Activated CD4-positive, alpha-beta T cell treated with anti-CD3 and anti-CD28 coated beads for 24 hours (primary cell): Measurements from ENCODE around the gene ST7.

Source experiments
- DNase-seq, 2 donors: peaks; one replicate each; pipeline ENCODE4 v3.0.0-alpha.2; 2020; ENCODE audit warnings: low read depth in 2 of 2

ST7 gene

GRCh38 chr7:117154721-117155120, 201.4 kb downstream of the ST7 start:
- DNase-seq, result no peak

DNA sequence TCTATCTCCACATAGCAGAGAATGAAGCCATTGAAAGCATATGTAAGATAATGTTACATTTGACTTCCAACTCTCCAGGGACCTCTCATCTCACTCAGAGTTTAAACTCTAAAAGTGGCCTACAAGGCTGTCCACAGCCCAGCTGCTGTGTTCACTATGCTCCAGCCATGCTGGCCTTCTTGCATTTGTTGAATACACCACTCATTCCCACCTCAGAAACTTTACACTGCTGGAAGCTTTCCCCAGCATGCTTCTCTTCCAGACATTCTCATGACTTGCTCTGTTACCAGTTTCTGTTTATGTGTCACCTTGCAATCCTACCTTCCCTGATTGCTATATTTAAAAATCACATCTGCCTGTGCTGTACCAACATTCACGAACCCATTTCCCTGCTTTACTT, 202.4 kb downstream of the ST7 start:
- no peak for DNase-seq

DNA sequence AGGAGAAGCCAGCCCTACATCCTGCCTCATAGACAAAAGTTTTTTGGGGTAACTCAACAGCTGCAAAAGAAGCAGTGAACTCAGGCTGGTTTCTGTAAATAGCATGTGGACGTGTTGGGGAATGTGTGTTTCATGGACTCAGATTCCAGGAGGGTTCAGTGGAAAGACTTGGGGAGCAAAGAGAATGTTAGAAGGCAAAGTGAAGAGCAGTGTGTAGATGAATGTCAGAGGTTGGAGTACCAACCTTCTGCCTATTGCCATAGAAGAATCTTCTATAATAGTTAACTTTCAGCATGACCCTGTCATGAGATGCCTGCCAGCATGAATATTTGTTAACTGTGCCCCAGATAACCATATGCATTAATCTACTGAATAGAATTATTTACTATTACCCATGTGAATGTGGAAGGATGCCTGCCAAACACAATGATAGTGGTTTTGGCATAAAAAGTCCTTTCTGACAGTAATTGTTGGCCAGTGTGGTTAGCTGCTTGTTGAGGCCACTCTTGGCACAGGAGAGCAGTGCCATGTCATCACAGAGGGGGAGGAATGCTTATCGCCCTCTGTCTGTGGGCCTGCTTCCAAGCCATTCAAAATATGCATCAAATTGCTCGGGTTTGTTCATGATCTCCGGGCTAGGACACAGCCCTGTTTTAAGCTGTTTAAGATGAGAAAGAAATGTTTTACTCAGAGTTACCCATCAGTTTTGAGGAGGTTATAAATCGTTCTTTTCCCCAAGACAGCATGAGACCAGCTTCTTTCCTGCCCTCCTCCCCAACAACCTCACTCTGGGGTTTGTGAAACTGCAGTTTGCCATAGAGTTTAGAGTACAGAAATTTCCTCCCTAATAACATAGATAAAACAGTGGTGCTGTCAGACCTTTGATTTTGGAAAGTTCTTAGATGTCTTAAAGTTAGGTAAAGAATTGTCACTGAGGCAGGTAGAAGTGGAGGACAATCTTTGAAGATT, 204.2 kb downstream of the ST7 start:
- DNase-seq, result no peak

GRCh38 chr7:117158941-117159697, 205.8 kb downstream of the ST7 start:
- no peak for DNase-seq

- no peak for DNase-seq
Observed at GRCh38 chr7:117163101-117163500, 209.8 kb downstream of the ST7 start.

DNA sequence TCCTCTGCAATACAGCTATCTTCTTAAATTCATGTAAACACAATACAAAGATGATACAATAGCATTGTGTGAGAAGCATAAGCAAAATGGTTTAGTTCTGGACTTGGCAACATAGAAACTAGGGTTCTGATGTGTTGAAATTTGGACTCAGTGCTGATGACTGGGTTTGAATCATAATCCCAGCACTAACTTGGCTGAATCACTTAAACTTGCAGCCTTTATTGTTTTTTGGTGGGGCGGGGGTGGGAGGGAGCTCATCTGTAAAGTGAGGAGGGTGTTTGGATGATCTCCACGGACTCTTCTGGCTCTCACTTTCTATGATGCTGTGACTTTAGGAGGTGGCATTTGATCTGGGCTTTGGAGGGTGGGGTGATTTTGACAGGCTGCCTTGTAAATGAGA, 211.3 kb downstream of the ST7 start:
- DNase-seq, result no peak

- DNase-seq, result no peak
Observed at GRCh38 chr7:117165656-117166055, 212.4 kb downstream of the ST7 start.

DNA sequence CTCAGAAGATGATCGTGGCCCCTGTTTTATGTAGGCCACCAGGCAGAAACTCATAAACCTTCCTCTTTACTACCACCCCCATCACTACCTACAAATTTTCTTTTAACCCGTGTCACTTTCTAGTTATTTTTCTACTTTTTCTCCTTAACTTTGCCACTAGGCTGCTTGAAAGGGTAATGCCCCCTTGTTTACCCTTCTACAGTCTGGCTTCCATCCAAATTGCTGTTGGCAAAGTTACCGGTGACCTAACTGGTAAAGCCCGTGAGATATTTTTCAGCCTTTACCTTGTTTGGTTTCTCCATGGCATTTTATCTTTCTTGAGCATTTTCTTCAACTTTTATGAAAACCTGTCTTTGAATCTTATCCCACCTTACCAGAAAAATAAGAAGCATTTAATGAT, 216.6 kb downstream of the ST7 start:
- DNase-seq, result no peak

- DNase-seq, result no peak
Observed at GRCh38 chr7:117171106-117171505, 217.8 kb downstream of the ST7 start.

- no peak for DNase-seq
Observed at GRCh38 chr7:117172283-117172682, 219.0 kb downstream of the ST7 start.

DNA sequence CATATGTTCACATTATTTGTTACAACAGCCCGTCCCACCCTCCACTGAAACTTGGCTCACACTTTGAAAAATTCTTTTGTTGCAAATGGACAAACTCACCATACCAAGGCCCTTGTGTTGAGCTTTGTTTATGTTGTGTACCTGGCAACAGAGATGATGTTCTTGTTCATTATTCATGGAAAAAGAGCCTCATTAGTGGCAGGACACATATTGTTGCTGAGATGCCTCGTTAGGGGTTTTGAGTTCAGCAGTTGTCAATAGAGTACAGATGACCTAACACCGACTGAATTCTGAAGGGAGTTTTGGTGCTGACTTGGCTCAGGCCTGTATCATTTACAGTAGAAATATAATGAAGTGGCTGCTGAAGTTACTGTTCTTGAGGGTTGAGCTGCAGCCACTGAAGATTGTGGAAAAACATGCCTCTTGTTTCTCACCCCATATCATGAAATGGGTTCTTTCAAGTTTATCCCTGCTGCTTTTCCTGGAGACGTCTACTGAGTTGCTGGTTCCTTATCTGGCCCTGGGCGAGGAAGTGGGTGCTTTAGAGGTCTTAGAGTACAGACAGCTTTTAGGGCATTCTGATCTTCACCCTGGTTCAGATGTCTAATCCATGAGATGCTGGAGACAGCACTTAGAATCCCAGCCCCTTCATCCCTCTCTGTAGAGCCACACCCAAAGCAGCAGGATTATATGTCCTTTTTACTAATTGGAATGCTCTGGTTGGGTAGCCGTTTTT, 219.9 kb downstream of the ST7 start:
- DNase-seq, result no peak

DNA sequence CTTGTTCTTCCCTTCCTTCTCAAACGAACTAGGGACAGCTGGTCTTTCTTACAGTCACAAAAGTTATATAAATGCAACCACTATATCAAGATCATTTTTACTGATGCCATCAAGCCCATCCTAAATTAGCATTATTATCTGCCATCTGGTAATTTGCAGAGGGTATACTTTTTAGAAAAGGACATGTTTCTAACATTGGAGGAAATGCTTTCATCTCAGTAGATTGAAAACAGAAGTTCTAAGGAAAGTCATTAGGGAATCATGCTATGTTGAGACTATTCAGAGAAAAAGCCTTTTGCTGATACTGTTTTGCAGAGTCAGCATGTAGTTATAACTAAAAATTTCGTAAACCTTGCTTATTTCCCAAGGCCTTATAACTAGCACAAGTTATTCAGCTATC, 222.9 kb downstream of the ST7 start:
- DNase-seq, result no peak

- DNase-seq, result no peak
Observed at GRCh38 chr7:117178600-117178999, 225.3 kb downstream of the ST7 start.

GRCh38 chr7:117179701-117180100, 226.4 kb downstream of the ST7 start:
- no peak for DNase-seq

DNA sequence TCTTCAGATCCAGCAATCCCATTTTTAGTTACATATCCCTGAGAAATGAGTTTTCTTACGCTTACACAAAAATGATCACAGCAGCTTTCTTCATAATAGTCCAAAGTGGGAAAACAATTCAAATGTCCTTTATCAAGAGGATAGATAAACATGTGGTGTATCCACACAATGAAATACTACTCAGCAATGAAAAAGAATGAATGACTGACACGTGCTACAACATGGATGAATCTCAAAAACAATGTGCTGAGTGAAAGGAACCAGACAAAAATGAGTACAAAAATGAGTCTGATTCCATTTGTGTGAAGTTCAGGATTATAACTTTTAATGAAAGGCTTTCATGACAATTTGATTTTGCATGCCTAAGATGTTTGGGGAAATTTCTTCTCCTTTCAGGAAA, 230.4 kb downstream of the ST7 start:
- no peak for DNase-seq

GRCh38 chr7:117184367-117184766, 231.1 kb downstream of the ST7 start:
- no peak for DNase-seq

DNA sequence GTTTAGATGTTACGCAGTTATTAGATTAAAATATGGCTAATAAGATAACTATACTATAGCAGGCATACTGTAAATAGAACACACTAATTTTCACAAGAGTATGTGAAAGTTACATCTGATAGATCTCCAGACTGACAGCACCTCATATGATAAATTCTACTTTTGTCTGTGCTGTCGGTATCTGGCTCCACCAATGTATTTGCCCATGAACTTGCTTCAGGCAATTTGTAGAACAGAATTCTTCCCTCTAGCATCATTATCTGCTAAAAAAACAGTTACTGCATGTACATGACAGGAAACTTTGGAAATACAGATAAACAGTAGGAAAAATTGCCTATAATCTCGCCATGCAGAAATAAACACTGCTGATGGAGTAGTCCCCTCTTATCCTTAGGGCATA, 231.8 kb downstream of the ST7 start:
- DNase-seq, result no peak

DNA sequence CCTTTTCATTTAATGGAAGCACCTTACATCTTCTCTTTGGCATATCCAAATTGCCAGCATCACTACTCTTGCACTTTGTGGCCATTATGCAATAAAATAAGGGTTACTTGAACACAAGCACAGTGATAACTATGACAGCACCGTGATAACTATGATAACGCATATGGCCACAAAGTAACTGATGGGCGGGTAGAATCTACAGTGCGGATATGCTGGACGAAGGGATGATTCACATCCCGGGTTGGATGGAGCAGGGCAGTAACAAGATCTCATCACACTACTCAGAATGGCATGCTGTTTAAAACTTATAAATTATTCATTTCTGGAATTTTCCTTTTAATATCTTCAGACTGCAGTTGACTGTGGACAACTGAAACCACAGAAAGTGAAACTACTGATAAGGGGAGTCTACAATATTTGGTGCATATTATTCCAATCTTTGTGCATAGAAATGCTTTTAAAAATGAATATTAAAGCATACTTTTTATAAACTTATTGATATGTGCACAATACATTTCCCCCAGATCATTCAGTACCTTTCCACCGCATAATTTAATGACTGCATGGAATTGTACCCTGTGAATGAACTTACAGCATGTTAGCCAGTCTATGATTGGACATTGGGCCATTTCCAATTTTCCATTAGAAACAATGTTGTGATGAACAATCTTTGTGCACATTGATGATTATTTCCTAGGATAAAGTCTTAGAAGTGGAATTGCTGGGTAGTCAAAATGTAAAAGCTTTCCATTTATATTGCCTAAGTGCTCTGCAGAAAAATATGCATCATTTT, 233.1 kb downstream of the ST7 start:
- DNase-seq, result no peak

DNA sequence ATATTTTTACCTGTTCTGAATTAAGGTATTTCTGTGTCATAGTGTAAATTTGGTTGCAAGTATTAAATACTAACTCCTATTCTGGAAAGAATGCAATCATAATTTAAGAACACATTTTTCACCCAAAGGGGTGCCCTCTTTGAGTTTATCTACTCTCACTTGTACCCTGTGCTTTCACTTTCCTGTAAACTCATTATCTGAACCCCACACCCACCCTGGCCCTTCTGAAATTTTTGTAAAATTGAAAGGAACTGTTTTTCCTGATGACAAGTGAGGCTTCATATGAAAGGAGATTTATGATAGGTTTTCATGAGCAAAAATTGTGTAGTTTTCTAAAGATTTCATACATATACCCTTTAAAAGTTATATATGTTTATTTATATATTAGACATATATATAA, 235.1 kb downstream of the ST7 start:
- DNase-seq, result no peak

GRCh38 chr7:117188949-117189592, 235.8 kb downstream of the ST7 start:
- DNase-seq, result no peak

GRCh38 chr7:117190104-117190503, 236.8 kb downstream of the ST7 start:
- DNase-seq, result no peak
